ENCODE measurements around the gene CCL28.

Gene CCL28

GRCh38 chr5:43354774-43355173 lies 57.4 kb downstream of the CCL28 start:
- no peak for DNase-seq

- DNase-seq: no peak
Observed at GRCh38 chr5:43353668-43354067, 58.5 kb downstream of the CCL28 start.

GRCh38 chr5:43352915-43353314 lies 59.3 kb downstream of the CCL28 start:
- no peak for DNase-seq

GRCh38 chr5:43352131-43352530 lies 60.1 kb downstream of the CCL28 start:
- DNase-seq: no peak

GRCh38 chr5:43348861-43349363 lies 63.3 kb downstream of the CCL28 start:
- DNase-seq: no peak

- DNase-seq: no peak
Observed at GRCh38 chr5:43348207-43348606, 64.0 kb downstream of the CCL28 start.

- DNase-seq: no peak
Observed at GRCh38 chr5:43338862-43339261, 73.3 kb downstream of the CCL28 start.

GRCh38 chr5:43336159-43336558 lies 76.0 kb downstream of the CCL28 start:
- no peak for DNase-seq

GRCh38 chr5:43335681-43336080 lies 76.5 kb downstream of the CCL28 start:
- no peak for DNase-seq

GRCh38 chr5:43332401-43332800 lies 79.8 kb downstream of the CCL28 start:
- DNase-seq: no peak
